Activated T-cell treated with anti-CD3 and anti-CD28 coated beads for 1 hour (primary cell): ENCODE measurements around the gene CSAD.
"Not testable (repeated sequence)": the region's sequence is repeated elsewhere in the genome, so short reads cannot be mapped to it uniquely, and the experiment has no call there.

ENCODE experiments used
- DNase-seq: peaks from one replicate; pipeline ENCODE4 v3.0.0-alpha.2; 2020; ENCODE audit warnings: low read depth

CSAD gene

DNA sequence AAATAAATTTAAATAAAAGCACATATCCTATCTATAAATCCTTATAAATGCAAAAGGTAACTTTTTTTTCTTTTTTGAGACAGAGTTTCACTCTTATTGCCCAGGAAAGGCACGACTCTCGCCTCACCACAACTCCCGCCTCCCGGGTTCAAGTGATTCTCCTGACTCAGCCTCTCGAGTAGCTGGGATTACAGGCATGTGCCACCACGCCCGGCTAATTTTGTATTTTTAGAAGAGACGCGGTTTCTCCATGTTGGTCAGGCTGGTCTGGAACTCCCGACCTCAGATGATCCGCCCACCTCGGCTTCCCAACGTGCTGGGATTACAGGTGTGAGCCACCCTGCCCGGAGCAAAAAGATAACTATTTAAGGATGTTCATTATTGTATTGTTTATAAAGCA is 1.9 kb downstream of the CSAD start:
- DNase-seq: not testable (repeated sequence)

DNA sequence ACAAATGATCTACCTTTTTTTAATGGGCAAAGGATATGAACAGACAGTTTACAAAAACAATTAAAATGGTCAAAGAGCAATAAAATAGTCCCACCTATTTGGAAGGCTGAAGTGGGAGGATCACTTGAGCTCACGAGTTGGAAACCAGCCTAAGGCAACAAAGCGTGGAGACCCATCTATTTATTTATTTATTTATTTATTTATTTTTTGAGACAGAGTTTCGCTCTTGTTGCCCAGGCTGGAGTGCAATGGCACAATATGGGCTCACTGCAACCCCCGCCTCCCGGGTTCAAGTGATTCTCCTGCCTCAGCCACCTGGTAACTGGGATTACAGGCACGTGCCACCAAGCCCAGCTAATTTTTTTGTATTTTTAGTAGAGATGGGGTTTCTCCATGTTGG is 3.3 kb downstream of the CSAD start:
- DNase-seq: not testable (repeated sequence)

DNA sequence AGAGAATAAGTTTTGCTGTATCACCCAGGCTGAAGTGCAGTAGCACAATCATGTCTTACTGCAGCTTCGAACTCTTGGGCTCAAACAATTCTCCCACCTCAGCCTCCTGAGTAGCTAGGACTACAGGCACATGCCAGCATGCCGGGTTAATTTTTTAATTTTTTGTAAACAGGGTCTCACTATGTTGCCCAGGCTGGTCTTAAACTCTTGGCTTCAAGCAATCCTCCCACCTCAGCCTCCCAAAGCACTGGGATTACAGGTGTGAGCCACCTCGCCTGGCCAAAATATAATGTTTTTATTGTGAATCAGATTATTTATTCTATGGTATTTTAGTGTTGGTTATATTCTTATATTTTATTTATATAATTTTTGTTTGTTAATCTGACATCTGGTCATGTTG is 4.0 kb downstream of the CSAD start:
- no peak for DNase-seq

DNA sequence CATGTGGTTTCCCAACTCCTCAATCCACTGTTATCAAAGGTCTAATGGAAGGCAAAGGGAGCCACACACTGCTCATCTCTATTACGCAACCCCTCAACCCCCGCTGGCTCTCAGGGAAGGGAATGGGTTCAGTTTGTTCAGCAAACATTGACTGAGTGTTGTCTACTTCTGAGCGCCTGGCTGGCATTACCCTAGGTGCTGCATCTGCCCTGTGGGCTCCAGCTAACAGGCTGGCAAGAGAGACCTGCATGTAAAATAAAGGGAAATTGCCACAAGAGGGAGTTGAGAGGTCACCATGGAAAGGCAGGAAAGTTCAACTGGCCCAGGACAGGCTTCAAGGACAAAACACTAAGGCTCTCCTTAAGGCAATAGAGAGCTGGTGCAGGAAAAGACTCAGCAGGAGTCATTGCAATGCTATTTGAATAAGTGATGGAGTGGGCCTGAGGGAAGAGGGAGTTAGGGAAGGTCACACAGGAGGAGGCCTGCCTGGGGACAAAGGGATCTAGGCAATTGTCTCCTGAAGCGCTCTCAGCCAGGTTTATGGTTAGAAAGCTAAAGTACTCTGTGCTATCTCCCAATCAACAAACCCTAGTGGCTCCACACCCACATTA is 5.7 kb downstream of the CSAD start:
- DNase-seq: no peak

DNA sequence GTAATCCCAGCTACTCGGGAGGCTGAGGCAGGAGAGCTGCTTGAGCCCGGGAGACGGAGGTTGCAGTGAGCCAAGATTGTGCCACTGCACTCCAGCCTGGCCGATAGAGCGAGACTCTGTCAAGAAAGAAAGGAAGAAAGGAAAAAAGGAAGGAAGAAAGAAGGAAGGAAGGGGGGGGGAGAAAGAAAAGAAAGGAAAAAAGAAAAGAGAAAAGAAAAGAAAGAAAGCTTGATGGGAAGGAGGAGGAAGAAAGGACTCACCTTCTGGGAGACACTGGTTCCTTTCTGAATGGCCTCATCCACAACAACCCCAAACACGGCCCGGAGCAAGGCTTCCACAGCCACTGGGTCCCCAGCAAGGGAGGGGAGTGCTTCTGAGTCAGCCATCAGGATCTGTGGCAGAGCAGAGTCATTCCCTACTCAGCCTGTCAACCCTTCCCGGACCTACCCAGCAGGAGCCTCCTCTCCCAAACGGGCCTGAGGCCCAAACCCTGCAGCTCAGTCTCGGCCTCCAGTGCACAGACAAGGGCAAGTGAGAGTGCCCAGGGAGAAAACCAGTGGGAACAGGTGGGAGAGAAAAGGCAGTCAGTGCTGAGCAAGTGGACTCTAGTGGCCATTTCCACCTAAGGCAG is 7.5 kb downstream of the CSAD start:
- no peak for DNase-seq

DNA sequence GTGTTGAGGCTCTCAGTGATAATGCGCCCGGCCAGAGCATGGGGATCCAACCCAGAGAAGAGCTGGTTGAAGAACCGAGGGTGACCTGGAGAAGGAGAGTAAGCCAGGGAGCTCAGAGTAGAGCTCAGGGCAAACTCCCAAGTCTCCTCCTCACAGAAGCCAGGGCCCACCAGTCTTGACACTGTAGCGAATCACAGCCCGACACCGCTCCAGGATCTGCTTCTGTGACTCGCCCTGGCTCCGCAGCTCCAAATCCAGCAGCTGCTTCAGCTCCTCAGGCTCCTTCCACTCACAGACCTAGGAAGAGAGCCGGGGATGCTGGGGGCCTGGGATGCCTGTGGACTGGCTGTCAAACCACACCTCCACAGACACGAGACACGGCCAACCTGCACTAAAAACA is 8.4 kb downstream of the CSAD start:
- DNase-seq: no peak

DNA sequence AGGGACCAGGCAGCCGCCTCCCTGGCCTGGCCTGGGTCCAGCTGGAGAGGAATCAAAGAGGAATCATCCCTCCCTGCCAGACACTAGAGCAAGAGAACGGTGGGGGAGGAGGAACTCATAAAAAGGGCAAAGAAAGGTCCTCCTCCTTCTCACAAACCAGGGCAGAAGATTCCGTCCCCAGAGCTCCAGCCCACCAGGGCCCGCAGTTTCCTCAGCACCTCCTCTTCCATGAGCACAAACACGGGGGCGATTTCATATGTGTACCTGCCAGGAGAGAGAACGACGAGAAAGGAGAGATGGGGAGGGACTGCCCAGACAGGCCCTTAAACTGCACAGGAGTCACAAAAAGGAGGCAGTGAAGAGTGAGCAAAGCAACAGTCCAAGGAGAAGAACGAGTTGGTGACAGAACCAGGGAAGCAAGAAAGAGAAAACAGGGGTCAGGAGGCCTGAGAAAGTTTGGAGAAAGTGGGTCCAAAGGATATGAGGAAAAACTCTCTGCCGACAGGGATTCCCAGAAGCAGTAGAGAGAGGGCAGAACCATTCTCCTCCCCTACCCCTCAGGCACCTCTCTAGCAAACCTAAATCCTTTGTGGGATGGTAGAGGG is 8.9 kb downstream of the CSAD start:
- DNase-seq: no peak

DNA sequence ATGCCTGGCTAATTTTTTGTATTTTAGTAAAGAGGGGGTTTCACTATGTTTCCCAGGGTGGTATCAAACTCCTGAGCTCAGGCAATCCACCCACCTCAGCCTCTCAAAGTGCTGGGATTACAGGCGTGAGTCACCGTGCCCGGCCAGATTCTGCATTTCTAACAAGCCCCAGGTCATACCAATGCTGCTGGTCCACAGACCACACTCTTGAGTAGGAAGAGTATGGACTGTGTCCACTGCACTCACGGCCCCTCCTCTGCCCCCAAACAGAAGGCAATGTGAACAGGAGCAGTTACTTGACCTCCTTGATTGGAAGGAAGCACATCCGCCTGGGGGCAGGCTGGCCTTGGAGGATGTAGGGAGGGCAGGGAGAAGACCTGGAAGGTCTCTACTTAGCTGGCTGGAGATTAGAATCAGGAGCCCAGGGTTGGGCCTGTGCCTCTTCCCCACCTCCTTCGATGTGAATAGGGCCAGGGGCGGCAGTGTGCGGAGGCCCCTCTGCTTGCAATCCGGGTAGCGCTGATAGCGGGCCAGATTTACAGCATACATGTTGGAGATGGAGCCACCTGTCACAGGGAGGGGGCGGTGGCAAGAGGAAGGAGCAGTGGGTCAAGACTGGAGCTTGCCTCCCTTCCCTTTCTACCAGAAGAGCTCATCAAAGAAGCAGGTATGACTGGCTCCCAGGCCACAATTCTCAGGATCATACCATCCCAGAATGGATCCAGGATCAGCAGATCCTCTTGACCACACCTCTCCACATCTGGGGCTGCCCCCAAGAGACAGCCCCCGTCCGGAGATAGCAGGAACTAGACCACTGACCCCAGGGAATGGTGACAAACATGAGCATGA is 9.6 kb downstream of the CSAD start:
- DNase-seq: no peak

DNA sequence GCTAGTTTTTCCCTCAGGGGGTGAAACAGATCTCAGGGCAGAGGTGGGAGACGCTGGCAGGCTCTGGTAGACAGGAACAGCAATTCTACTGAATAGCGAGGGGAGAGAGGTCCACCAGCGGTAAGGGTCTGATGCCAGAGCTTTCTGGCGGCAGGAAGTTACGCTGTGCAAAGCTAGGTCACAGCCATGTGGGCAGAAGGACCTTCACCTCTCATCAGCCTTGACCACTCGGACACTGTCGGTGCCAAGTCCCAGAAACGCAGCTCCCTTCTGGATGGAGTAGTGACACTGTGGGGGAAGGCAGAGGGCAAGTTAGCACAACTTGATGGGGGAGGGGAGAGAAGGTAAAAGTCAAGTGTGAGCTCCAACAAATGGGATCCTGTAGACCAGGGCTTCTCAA is 10.5 kb downstream of the CSAD start:
- no peak for DNase-seq

DNA sequence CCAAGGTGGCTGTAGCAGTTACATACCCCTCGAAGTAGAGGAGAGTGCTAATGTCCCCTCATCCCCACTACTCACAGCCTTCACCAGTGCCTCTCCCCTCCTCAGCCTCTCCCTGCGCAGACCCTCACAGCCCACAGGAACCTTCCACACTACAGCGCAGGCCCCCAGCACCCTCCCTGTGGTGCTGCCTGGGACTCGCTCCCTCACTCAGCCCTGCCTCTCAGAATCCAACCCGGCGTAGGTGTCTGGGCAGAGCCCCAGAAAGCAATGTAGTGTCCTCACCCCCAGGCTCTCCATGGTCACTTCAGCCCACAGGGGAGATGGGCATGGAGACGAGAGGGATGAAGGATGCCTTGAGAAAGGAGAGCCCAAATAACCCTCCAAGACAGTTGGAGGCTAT is 11.1 kb downstream of the CSAD start:
- DNase-seq: no peak

DNA sequence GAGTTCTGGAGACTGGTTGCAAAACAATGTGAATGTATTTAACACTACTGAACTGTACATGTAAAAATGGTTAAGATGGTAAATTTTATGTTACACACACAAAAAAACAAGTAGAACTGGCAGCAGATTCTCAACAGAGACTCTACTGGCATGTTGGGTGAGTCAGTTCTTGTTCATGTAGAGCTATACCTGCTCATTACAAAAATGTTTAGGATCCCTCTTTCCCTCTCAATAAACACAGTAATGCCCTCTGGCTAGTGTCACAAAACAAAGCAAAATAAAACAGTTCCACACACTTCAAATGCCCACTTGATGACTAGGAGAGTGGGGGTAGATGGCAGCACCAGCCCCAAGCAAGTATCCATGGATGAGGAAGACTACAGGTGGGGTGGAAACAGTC is 13.9 kb downstream of the CSAD start:
- DNase-seq: no peak

DNA sequence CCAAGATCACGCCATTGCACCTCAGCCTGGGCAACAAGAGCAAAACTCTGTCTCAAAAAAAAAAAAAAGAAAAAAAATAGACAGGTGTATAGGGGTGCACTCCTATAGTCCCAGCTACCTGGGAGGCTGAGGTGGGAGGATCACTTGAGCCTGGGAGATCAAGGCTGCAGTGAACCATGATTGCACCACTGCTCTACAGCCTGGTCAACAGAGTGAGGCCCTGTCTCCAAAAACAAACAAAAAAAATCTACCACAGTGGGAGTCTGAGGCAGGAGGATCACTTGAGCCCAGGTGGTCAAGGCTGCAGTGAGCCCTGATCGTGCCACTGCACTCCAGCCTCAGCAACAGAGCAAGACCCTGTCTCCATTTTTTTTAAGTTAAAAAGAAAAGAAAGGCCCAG is 17.7 kb downstream of the CSAD start:
- not testable (repeated sequence) for DNase-seq

DNA sequence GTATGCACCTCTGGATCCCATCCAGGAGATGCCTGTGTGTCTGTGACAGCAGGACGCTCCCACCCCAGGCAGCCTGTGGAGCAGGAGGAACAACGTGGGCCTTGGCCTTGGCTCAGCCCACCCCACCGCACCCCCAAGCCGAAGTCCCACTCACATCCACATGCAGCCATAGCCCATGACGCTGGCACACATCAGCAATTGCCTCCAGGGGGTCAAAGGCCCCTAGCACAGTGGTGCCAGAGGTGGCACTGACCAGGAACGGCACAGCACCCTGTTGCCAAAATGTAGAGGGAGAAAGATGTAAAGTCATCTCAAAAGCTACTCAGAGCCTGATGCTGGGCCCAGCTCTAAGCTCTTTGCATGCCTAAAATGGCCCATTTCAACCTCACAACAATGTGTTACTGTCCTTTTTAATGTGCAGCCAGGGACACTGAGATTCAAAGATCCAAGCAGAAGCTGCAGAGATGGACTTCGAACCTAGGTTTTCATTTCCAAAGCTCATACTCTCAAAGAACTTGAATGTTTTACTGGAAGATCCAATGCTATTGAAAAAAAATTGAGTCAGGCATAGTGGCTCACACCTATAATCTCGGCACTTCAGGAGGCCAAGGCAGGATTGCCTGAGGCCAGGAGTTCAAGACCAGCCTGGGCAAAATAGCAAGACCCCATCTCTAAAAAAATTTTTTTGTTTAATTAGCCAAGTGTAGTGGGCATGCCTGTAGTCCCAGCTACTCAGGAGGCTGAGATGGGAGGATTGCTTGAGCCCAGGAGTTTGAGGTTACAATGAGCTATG is 19.4 kb downstream of the CSAD start:
- no peak for DNase-seq

DNA sequence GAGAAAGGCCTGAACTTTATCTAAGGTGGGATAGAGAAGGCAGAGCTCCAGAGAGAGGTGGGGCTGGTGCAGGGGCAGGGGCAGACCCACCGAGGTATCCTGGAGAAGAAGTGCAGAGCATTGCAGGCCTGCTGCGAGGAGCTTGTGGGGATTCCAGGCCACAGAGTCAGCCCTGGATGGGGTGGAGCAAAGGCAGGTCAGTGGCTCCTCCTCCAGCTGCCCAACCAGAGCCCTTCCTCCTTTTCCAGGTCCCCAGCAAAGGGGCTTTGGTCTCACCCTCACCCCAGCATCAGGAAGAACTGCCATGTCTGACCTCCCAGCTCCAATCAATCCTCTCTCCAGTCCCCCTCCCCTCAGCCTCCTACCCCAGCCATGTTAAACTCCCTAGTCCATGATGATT is 20.1 kb downstream of the CSAD start:
- DNase-seq: no peak

DNA sequence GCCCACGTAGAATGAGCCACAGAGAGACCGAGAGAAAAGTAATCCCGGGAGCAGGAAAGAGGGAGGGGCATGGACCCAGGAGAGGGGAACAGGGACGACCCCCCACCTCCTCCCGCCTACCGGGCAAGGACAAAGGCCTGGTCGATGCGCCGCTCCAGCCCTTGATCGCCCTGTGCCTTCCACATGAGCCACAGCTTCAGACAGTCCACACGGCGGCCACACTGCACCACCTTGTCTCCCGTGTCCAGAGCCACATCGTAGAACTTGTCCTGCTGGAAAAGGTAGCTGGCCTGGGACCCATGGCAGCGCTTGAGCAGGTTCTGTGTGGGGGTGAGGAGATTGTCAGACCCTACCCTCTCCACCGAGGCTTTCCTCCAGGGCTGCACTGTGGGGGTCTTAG is 20.7 kb downstream of the CSAD start:
- DNase-seq: no peak

DNA sequence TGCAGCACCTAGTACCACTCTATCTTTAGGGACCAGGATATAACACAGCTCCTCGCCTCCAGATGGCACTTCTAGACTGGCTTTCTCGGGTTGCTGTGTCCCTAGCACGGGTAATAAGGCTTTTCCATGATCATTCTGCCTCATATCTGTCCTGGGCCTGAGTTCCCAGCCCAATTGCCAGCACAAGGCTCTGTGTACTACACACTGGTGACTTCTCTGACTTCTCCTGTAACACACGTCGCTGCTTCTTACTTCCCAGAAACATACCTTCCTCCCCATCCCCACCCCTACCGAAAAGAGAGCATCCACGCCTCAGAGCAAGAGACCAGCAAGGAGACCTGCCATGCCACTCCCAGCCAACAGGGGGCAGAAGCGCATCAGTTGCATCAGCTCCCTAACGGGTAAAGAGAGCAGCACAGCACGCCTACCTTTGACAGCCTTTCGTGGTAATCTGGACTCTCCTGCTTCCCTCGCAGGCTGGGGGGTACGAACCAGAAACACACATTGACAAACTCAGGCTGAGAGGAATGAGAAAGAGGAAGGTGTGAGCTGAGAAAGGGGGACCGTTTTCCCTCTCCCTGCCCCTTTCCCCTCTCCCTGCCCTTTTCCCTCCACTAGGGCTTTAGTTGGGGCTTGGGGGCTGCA is 21.4 kb downstream of the CSAD start:
- peak; percentile 92 for DNase-seq

DNA sequence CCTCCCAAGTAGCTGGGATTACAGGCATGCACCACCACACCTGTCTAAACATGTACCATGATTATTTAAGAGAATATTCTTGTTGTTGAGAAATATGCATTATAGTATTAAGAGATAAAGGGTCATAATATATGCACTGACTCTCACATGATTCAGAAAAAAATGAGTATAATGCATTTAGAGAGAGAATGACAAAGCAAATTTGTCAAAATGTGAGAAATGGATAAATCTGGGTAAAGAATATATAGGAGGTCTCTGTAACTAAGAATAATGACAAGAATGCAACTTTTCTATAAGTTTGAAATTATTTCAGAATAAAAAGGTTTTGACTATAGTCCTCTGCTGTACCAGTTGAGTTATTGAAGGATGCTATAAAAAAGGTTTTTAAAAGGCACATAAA is 28.3 kb downstream of the CSAD start:
- DNase-seq: no peak

DNA sequence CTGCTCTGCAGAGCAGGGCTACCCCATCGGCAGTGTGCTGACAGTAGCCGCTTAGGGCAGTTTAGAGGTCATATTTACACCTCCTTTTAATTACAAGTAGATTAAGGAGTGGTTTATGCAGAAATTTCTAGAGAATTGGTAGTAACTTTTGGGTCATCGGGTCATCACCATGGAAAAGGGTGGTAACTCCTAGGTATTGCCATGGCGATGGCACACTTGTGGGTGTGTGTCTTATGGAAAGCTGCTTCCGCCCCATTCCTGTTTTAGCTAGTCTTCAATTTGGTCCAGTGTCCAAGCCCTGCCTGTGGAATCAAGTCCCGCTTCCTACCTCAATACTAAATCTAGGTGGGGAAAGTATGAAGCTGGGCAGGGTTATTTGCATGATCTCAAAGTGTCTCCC is 29.7 kb downstream of the CSAD start:
- no peak for DNase-seq

DNA sequence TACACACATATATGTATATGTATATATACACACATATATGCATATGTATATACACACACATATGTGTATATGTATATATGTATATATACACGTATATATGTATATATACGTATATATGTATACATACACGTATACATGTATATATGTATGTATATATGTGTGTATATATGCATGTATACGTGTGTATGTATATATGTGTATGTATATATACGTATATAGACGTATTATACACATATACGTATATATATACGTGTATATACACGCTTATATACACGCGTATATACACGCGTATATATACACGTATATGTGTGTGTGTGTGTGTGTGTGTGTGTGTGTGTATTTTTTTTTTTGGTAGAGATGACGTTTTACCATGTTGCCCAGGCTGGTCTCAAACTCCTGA is 33.1 kb downstream of the CSAD start:
- DNase-seq: no peak

DNA sequence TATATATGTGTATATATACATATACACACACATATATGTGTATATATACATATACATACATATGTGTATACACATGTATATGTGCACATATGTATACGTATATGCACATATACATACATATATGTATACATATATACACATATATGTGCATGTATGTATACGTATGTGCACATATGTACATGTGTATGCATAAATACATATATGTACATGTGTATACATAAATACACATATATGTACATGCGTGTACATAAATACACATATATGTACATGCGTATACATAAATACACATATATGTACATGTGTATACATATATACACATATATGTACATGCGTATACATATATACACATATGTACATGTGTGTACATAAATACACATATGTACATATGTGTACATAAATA is 33.5 kb downstream of the CSAD start:
- no peak for DNase-seq

DNA sequence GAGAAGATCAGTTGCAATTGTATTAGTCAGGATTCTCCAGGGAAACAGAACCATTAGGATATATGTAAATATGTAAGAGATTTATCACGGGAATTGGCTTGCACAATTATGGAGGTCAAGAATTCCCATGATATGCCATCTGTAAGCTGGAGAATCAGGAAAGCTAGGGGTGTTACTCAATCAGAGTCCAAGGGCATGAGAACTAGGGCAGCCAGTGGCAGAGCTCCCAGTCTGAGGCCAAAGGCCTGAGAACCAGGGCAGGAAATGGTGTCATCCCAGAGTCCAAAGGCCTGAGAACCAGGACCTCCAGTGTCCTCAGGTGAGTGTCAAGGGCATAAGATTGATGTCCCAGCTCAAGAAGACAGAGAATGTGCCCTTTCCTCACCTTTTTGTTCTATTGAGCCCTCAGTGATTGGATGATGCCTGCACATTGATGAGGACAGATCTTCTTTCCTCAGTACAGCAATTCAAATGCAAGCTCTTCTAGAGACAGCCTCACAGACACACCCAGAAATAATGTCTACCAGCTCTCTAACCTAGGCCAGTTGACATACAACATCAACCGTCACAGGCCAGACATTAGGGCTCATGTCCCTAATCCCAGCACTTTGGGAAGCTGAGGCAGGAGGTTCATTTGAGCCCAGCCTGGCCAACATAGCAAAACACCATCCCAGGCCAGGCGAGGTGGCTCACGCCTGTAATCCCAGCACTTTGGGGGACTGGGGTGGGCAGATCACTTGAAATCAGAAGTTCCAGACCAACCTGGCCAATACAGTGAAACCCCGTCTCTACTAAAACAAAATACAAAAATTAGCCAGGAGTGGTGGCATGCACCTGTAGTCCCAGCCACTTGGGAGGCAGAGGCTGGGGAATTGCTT is 35.1 kb downstream of the CSAD start:
- no peak for DNase-seq
